Activated naive CD8-positive, alpha-beta T cell treated with anti-CD3 and anti-CD28 coated beads, Interleukin-2, amount 50 U/mL, for 16 hours (primary cell): ENCODE results near the gene TRABD.
A peak's percentile ranks its signal among the peaks of the same experiment; 100 is the strongest.
"Not testable (repeated sequence)": the region's sequence is repeated elsewhere in the genome, so short reads cannot be mapped to it uniquely, and the experiment has no call there.

ENCODE experiments used
- DNase-seq: peaks from one replicate; pipeline ENCODE4 v3.0.0-alpha.2; 2020; ENCODE audit warnings: low read depth, low spot score

TRABD gene

GRCh38 chr22:50201191-50202129, 15.7 kb downstream of the TRABD start:
- no peak for DNase-seq

GRCh38 chr22:50202130-50202666, 16.5 kb downstream of the TRABD start:
- DNase-seq = no peak

DNA sequence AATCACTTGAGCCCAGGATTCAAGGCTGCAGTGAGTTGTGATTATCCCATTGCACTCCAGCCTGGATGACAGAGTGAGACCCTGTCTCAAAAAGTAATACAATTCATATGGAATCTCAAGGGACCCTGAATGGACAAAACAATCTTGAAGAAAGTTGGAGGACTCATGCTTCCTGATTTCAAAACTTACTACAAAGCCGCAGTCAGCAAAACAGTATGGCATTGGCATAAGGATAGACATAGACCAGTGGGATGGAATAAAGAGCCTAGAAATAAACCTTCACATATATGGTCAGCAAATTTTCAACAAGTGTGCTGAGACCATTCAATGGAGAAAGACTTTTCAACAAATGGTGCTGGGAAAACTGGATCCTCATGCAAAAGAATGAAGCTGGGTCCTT, 17.6 kb downstream of the TRABD start:
- no peak for DNase-seq

DNA sequence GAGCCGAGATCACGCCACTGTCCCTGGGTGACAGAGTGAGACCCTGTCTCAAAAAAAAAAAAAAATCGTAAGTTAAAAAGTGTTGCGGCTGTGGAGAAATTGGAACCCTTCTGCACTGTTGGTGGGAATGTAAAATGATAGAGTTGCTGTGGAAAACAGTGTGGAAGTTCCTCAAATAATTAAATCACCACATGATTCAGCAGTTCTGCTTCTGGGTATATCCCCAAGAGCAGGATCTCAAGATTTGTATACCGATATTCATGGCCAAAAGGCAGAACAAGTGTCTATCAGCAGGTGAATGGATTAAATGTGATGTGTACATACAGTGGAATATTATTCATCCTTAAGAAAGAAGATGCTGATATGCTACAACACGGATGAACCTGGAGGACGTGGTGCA, 18.9 kb downstream of the TRABD start:
- DNase-seq = no peak

- DNase-seq = not testable (repeated sequence)
Observed at GRCh38 chr22:50204998-50205397, 19.3 kb downstream of the TRABD start.

DNA sequence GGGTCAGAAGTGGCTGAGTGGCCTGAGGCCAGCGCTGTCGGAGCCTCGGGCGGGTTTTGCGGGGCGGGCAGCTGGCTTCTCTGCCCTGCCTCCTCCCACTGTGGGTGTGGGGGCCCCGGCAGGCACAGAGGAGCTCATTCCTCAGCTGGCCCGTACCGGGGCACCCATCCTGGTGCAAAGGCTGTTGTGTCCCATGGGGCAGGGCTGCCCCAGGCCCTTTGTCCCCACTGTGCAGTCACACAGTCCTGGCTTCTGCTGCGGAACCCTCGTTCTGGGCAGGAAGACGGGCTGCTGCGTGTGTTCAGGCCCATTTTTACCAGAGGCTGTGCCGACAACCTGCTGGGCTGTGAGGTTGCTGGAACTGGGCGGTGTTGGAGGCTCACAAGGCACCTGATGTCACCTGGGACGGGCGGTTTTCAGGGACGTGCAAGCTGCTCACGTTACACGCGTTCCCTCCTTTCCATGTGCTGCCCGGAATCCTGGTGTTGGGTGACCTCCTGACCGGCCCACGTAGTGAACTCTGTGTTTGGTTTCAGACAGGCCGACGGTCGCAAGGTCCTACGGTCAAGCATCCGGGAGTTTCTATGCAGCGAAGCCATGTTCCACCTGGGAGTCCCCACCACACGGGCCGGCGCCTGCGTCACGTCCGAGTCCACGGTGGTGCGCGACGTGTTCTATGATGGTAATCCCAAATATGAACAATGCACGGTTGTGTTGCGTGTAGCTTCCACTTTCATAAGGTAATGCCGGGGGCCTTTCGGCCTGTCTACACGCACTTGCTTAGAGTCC, 20.3 kb downstream of the TRABD start:
- no peak for DNase-seq

- no peak for DNase-seq
Observed at GRCh38 chr22:50206599-50206998, 20.9 kb downstream of the TRABD start.

DNA sequence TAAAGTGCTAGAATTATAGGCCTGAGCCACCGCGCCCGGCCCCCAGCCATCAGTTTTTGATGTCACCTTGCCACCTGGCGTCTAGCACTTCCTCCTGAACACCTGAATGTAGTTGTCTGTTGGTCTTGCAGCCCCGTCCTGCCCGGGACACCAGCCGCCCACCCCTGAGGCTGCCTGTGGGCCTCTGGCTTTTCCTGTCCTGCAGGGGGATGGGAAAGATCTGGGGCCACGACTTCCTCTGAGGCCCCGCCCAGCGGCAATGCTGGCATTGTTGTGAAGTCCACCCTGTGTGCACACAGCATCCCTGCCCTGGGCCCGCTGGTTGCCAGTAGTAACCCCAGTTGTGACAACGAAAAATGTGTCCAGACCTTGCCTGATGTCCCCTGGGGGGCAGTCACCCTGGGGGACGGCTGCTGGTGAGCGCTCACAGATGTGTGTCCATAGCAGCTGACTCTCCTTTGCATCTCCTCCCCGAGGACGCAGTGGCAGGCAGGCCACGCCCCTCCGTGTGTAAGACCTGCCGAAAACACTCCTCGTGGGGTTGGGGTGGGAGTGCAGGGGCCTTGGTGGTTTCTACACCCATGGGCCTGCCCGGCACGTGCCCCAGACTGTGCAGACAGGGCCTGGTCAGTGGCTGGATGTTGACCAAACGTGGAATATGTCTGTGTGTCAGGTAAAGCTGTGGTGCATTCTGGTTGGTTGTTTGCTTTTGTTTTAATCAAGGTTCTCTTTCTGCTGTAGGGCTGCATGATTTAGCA, 21.8 kb downstream of the TRABD start:
- DNase-seq = no peak

GRCh38 chr22:50208430-50208938, 22.8 kb downstream of the TRABD start:
- DNase-seq = no peak

GRCh38 chr22:50208939-50209892, 23.5 kb downstream of the TRABD start:
- DNase-seq = no peak

DNA sequence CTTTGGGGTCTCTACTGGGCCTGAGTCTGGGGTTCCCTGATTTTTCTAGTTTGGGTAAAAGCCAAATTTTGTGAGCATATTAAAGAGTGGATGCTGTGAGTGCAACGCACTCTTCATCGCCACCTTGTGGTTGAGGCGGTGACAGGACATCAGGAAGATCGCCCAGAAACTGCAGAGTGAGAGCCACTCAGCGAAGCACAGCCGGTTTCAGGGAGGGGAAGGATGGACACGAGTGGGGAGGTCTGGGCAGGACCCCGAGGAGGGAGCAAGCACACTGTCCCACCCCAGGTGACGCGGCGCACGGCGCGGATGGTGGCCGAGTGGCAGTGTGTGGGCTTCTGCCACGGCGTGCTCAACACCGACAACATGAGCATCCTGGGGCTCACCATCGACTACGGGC, 24.2 kb downstream of the TRABD start:
- peak; percentile 27 for DNase-seq

DNA sequence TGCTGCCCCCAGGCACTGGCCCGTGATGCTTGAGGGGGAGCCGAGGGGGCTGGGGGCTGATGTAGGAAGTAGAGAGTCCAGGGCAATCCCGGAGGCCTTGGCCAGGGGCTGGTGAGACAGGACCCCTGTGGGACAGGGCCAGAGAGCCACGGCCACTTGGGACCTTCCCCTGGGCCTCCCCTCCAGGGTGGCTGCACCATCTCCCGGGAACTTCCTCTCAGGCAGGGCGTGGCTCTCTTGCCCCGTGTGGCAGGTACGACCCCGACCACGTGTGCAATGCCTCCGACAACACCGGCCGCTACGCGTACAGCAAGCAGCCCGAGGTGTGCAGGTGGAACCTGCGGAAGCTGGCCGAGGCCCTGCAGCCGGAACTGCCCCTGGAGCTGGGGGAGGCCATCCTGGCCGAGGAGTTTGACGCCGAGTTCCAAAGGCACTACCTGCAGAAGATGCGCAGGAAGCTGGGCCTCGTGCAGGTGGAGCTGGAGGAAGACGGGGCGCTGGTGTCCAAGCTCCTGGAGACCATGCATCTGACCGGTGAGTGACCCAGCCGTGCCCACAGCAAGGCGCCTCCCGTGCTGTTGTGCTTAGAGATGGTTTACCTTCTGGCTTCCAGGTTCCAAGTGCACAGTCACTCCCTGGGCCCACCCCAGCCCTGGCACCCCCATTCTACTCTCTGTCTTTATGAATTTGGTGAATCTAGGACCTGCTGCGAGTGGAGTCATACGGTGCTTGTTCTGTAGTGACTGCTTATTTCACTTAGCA, 24.8 kb downstream of the TRABD start:
- DNase-seq = no peak

DNA sequence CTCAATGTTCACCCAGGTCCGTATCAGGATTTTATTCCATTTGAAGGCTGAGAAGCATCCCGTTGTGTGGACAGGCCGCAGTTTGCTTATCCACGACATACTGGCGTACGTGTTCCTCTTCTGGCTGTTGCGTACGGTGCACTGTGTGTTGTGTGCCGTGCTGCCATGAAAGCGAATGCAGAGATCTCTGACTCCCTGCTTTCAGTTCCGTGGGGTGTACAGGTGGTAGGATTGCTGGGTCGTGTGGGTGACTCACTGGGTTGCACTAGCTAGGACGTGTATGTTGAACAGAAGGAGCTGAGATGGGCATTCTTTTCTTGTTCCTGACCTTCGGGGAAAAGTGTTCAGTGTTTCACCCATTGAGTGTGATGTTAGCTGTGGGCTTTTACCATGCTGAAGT, 25.4 kb downstream of the TRABD start:
- no peak for DNase-seq

DNA sequence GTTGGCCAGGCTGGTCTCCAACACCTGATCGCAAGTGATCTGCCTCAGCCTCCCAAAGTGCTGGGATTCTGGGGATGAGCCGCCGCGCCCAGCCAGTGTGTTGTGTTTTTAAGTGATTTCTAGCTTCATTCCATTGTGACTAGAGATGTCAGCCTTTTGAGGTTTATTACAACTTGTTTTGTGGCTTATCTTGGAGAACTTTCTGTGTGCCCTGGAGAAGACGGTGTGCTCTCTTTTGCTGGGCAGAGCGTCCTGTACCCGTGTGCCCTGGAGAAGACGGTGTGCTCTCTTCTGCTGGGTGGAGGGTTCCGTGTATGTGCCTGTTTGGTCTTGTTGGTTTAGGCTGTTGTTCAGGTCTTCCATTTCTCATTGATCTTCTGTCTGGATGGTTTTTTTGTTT, 27.6 kb downstream of the TRABD start:
- DNase-seq = no peak

GRCh38 chr22:50215297-50216054, 29.8 kb downstream of the TRABD start:
- DNase-seq = no peak

DNA sequence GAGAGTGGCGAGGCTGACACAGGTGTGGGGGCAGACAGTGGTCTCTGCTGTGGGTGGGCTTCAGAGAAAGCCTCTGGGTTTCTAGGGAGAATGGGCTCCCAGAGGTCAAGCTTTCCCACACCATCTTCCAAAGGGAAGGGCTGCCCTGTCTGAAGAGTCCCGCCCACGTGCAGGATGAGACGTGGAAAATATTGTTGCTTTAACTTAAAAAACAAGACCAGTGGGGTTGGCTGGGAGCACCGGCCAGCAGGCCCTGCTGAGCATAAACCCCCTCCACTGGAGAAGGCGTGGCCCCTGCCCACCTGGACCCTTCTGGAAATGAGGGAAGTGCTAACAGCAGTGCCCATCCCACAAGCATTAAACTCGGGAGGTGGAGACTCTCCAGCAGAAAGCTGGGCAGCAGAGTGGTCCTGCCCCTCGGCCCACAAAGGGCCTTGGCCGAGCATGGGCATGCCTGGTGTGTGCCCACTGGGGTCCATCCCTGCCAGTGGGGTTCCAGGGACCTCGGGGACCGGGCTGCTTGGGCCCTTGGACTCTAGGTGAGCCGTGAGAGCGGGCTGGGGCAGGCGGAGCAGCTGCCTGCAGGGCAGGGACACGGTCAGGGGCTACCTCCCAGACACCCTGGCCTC, 30.5 kb downstream of the TRABD start:
- no peak for DNase-seq

GRCh38 chr22:50216684-50217520, 31.2 kb downstream of the TRABD start:
- DNase-seq = no peak
